Peyer's patch (tissue), 4 donors: Measurements from ENCODE around the gene TRIM37.

Source experiments
- CTCF ChIP-seq, 6 experiments: fragments of 450-650 bp in 4 of 6; fragments of 200-600 bp in 2 of 6; sonication (generic) in 1 of 6; IDR thresholded peaks; one replicate each; pipeline ENCODE4 v1.5.1; 2017 to 2019; ENCODE audit warnings: antibody characterized with exemption in 6 of 6, mild to moderate bottlenecking in 3 of 6, moderate library complexity in 1 of 6
- POLR2A ChIP-seq, 2 donors: fragments of 450-650 bp; IDR thresholded peaks; one replicate each; pipeline ENCODE4 v1.5.1; 2017; ENCODE audit warnings: antibody characterized with exemption in 2 of 2, mild to moderate bottlenecking in 2 of 2, moderate library complexity in 2 of 2

GRCh38 chr17:58969612-58970011 lies 137.1 kb downstream of the TRIM37 start:
- TF ChIP-seq POLR2A (IDR thresholded peaks at IDR 0.05) = no peak
- TF ChIP-seq CTCF (IDR thresholded peaks at IDR 0.05) = no peak
